Activated T-helper 2 cell treated with anti-CD3 and anti-CD28 coated beads, Interferon-gamma antibody, Interleukin-2, Interleukin-4, amounts not matched to agents 10 μg/mL and 5 μg/mL and 100 μg/mL, durations not matched to agents 14 hours and 24 hours and 36 hours (primary cell): ENCODE results near the gene SYK. TPM values are rescaled to one million over a fixed set of nuclear protein-coding genes. Genes with fewer than 3 reads are reported as not detected.

Experiments used
- DNase-seq: peaks from one replicate; pipeline ENCODE4 v3.0.0; 2021; ENCODE audit warnings: low spot score
- H3K27ac Mint-ChIP-seq: one replicate; pipeline ENCODE4 v1.8.0; 2021; ENCODE audit warnings: mixed read lengths
- H3K27me3 Mint-ChIP-seq: one replicate; pipeline ENCODE4 v1.8.0; 2021; ENCODE audit warnings: low read depth, mixed read lengths
- H3K36me3 Mint-ChIP-seq: one replicate; pipeline ENCODE4 v1.8.0; 2021; ENCODE audit warnings: low read depth, mixed read lengths
- H3K4me1 Mint-ChIP-seq: one replicate; pipeline ENCODE4 v1.8.0; 2021; ENCODE audit warnings: low read depth, mixed read lengths
- H3K4me3 Mint-ChIP-seq: one replicate; pipeline ENCODE4 v1.8.0; 2021; ENCODE audit warnings: low read depth, mild to moderate bottlenecking, moderate library complexity, mixed read lengths
- H3K9me3 Mint-ChIP-seq: one replicate; pipeline ENCODE4 v1.8.0; 2021; ENCODE audit warnings: mixed read lengths
- intact Hi-C: fragments of 100-400 bp; cut with micrococcal nuclease; formaldehyde crosslinking; loops from one replicate; pipeline ENCODE4 v1.15.1; 2023
- total RNA-seq: library from RNA; stranded (reverse); gene quantifications from 2 replicates; pipeline ENCODE4 v1.2.3, GENCODE V29; 2022

Gene SYK
- total RNA-seq, 1 donor from 2014 or later, result 0.80 TPM

- DNase-seq, result no peak
- intact Hi-C loops, result loop anchor here (5.0 kb wide), 1 partner anchor 95 kb away; no protein-coding TSS in a partner anchor
- Mint-ChIP-seq H3K4me1 (peaks cover 6% of the 10 kb centered on the region), H3K4me3 (no peak overlapping the region), H3K27ac (no peak overlapping the region), H3K27me3 (peaks cover 9% of the 10 kb centered on the region), H3K9me3 (no peaks in the 10 kb centered on the region), H3K36me3 (no peaks in the 10 kb centered on the region)
Observed at GRCh38 chr9:90867101-90867500, 65.5 kb downstream of the SYK start.

- no peak for DNase-seq
- intact Hi-C loops, result loop anchor here (5.0 kb wide), 1 partner anchor 96 kb away; no protein-coding TSS in a partner anchor
- Mint-ChIP-seq H3K36me3 (no peaks in the 10 kb centered on the region), H3K4me3 (no peak overlapping the region), H3K27ac (no peak overlapping the region), H3K4me1 (peaks cover 13% of the 10 kb centered on the region), H3K9me3 (no peaks in the 10 kb centered on the region), H3K27me3 (peaks cover 9% of the 10 kb centered on the region)
Observed at GRCh38 chr9:90868555-90868954, 66.9 kb downstream of the SYK start.

GRCh38 chr9:90869361-90869760, 67.7 kb downstream of the SYK start:
- intact Hi-C loops, result loop anchor here (5.0 kb wide), 1 partner anchor 97 kb away; no protein-coding TSS in a partner anchor
- no peak for DNase-seq
- H3K4me1 Mint-ChIP-seq, result peaks cover 13% of the 10 kb centered on the region
- peaks cover 9% of the 10 kb centered on the region for H3K27me3 Mint-ChIP-seq
- H3K36me3 Mint-ChIP-seq, result no peaks in the 10 kb centered on the region
- no peak overlapping the region for H3K27ac Mint-ChIP-seq
- no peaks in the 10 kb centered on the region for H3K9me3 Mint-ChIP-seq
- H3K4me3 Mint-ChIP-seq, result no peak overlapping the region

GRCh38 chr9:90870621-90871326, 69.2 kb downstream of the SYK start:
- Mint-ChIP-seq H3K36me3 (no peaks in the 10 kb centered on the region), H3K27ac (no peak overlapping the region), H3K4me3 (no peak overlapping the region), H3K9me3 (no peaks in the 10 kb centered on the region), H3K27me3 (peaks cover 9% of the 10 kb centered on the region), H3K4me1 (peaks cover 6% of the 10 kb centered on the region)
- no peak for DNase-seq
- intact Hi-C loops, result loop anchor here (2.0 to 5.0 kb wide), 2 partner anchors 642 to 728 kb away; no protein-coding TSS in a partner anchor

- peaks cover 6% of the 10 kb centered on the region for H3K4me1 Mint-ChIP-seq
- no peaks in the 10 kb centered on the region for H3K36me3 Mint-ChIP-seq
- peaks cover 9% of the 10 kb centered on the region for H3K27me3 Mint-ChIP-seq
- H3K4me3 Mint-ChIP-seq, result no peak overlapping the region
- DNase-seq, result no peak
- H3K9me3 Mint-ChIP-seq, result no peaks in the 10 kb centered on the region
- no peak overlapping the region for H3K27ac Mint-ChIP-seq
- intact Hi-C loops, result loop anchor here (2.0 to 5.0 kb wide), 2 partner anchors 643 to 729 kb away; no protein-coding TSS in a partner anchor
Observed at GRCh38 chr9:90871327-90871935, 69.8 kb downstream of the SYK start.

GRCh38 chr9:90872835-90873294, 71.2 kb downstream of the SYK start:
- Mint-ChIP-seq H3K36me3 (no peaks in the 10 kb centered on the region), H3K27ac (no peak overlapping the region), H3K4me3 (no peak overlapping the region), H3K27me3 (peaks cover 9% of the 10 kb centered on the region), H3K9me3 (no peaks in the 10 kb centered on the region), H3K4me1 (peaks cover 6% of the 10 kb centered on the region)
- intact Hi-C loops, result loop anchor here (5.0 kb wide), 1 partner anchor 731 kb away; no protein-coding TSS in a partner anchor
- DNase-seq, result no peak

- no peak overlapping the region for H3K4me3 Mint-ChIP-seq
- H3K9me3 Mint-ChIP-seq, result no peaks in the 10 kb centered on the region
- peaks cover 9% of the 10 kb centered on the region for H3K27me3 Mint-ChIP-seq
- no peak overlapping the region for H3K27ac Mint-ChIP-seq
- no peak for DNase-seq
- H3K36me3 Mint-ChIP-seq, result no peaks in the 10 kb centered on the region
- intact Hi-C loops, result loop anchor here (5.0 kb wide), 1 partner anchor 731 kb away; no protein-coding TSS in a partner anchor
- peaks cover 6% of the 10 kb centered on the region for H3K4me1 Mint-ChIP-seq
Observed at GRCh38 chr9:90873422-90873821, 71.8 kb downstream of the SYK start.

- H3K27ac Mint-ChIP-seq, result no peak overlapping the region
- H3K4me3 Mint-ChIP-seq, result no peak overlapping the region
- H3K36me3 Mint-ChIP-seq, result no peaks in the 10 kb centered on the region
- no peak for DNase-seq
- H3K9me3 Mint-ChIP-seq, result no peaks in the 10 kb centered on the region
- peaks cover 7% of the 10 kb centered on the region for H3K27me3 Mint-ChIP-seq
- intact Hi-C loops, result loop anchor here (5.0 kb wide), 1 partner anchor 732 kb away; no protein-coding TSS in a partner anchor
- peaks cover 6% of the 10 kb centered on the region for H3K4me1 Mint-ChIP-seq
Observed at GRCh38 chr9:90874194-90874593, 72.6 kb downstream of the SYK start.

GRCh38 chr9:90878562-90878961, 76.9 kb downstream of the SYK start:
- DNase-seq, result no peak
- Mint-ChIP-seq H3K27ac (no peak overlapping the region), H3K27me3 (peaks cover 5% of the 10 kb centered on the region), H3K9me3 (no peaks in the 10 kb centered on the region), H3K4me3 (no peak overlapping the region), H3K36me3 (no peaks in the 10 kb centered on the region), H3K4me1 (no peaks in the 10 kb centered on the region)
- intact Hi-C loops, result no loop called here

GRCh38 chr9:90880066-90880465, 78.4 kb downstream of the SYK start:
- Mint-ChIP-seq H3K9me3 (no peaks in the 10 kb centered on the region), H3K27me3 (peaks cover 5% of the 10 kb centered on the region), H3K4me1 (no peaks in the 10 kb centered on the region), H3K4me3 (no peak overlapping the region), H3K36me3 (no peaks in the 10 kb centered on the region), H3K27ac (no peak overlapping the region)
- DNase-seq, result no peak
- intact Hi-C loops, result no loop called here

- intact Hi-C loops, result no loop called here
- no peaks in the 10 kb centered on the region for H3K4me1 Mint-ChIP-seq
- H3K9me3 Mint-ChIP-seq, result no peaks in the 10 kb centered on the region
- H3K27ac Mint-ChIP-seq, result no peak overlapping the region
- H3K4me3 Mint-ChIP-seq, result no peak overlapping the region
- H3K36me3 Mint-ChIP-seq, result no peaks in the 10 kb centered on the region
- peaks cover 8% of the 10 kb centered on the region for H3K27me3 Mint-ChIP-seq
- no peak for DNase-seq
Observed at GRCh38 chr9:90880669-90881068, 79.0 kb downstream of the SYK start.

- peaks cover 8% of the 10 kb centered on the region for H3K27me3 Mint-ChIP-seq
- H3K4me1 Mint-ChIP-seq, result no peaks in the 10 kb centered on the region
- DNase-seq, result no peak
- no peaks in the 10 kb centered on the region for H3K36me3 Mint-ChIP-seq
- H3K4me3 Mint-ChIP-seq, result no peak overlapping the region
- no peaks in the 10 kb centered on the region for H3K9me3 Mint-ChIP-seq
- intact Hi-C loops, result no loop called here
- H3K27ac Mint-ChIP-seq, result no peak overlapping the region
Observed at GRCh38 chr9:90881648-90882047, 80.0 kb downstream of the SYK start.

GRCh38 chr9:90882991-90883600, 81.5 kb downstream of the SYK start:
- no peaks in the 10 kb centered on the region for H3K9me3 Mint-ChIP-seq
- H3K36me3 Mint-ChIP-seq, result no peaks in the 10 kb centered on the region
- DNase-seq, result no peak
- H3K4me3 Mint-ChIP-seq, result no peak overlapping the region
- H3K27ac Mint-ChIP-seq, result no peak overlapping the region
- peaks cover 8% of the 10 kb centered on the region for H3K27me3 Mint-ChIP-seq
- H3K4me1 Mint-ChIP-seq, result no peaks in the 10 kb centered on the region
- intact Hi-C loops, result no loop called here
